Testis (tissue), 2 donors: ENCODE measurements around the gene ZNF804A.

Experiments used
- POLR2A ChIP-seq: fragments of 450-650 bp; IDR thresholded peaks from one replicate; pipeline ENCODE4 v1.6.1; 2017; ENCODE audit warnings: antibody characterized with exemption, mild to moderate bottlenecking, moderate library complexity
- TF ChIP-seq, protein P1 (sequence below), 3 experiments: fragments of 450-650 bp in 2 of 3; fragments of 200-600 bp in 1 of 3; sonication (generic) in 1 of 3; IDR thresholded peaks; one replicate each; pipeline ENCODE4 v1.5.1; 2016 to 2019; ENCODE audit warnings: antibody characterized with exemption in 3 of 3, mild to moderate bottlenecking in 2 of 3, moderate library complexity in 1 of 3

DNA sequence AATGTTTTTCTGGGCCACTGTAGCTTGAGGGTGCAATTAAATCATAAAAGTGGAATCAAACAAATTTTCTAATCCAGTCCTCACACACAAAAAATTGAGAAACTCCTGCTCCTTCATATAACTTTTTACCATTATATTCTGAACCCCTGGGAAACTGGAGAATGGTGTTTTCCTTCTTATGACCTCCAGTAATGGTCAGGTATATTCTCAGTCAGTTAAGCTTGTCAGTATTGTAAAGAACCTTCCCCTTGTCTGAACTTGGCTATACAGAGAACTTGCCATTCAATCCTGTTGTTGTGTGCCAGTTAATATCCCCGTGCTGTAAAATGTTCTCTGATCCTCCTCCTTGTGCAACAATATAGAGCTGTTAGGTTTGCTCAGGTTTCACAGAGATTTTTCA, 39.5 kb downstream of the ZNF804A start:
- TF ChIP-seq, protein P1, sequence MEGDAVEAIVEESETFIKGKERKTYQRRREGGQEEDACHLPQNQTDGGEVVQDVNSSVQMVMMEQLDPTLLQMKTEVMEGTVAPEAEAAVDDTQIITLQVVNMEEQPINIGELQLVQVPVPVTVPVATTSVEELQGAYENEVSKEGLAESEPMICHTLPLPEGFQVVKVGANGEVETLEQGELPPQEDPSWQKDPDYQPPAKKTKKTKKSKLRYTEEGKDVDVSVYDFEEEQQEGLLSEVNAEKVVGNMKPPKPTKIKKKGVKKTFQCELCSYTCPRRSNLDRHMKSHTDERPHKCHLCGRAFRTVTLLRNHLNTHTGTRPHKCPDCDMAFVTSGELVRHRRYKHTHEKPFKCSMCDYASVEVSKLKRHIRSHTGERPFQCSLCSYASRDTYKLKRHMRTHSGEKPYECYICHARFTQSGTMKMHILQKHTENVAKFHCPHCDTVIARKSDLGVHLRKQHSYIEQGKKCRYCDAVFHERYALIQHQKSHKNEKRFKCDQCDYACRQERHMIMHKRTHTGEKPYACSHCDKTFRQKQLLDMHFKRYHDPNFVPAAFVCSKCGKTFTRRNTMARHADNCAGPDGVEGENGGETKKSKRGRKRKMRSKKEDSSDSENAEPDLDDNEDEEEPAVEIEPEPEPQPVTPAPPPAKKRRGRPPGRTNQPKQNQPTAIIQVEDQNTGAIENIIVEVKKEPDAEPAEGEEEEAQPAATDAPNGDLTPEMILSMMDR (IDR thresholded peaks at IDR 0.05), result no peak
- no peak for TF ChIP-seq POLR2A
